Suprapubic skin (tissue), 4 donors: ENCODE data around the gene UBTFL1. TPM values are rescaled to one million over a fixed set of nuclear protein-coding genes. Genes with fewer than 3 reads are reported as not detected.

Experiments
- DNase-seq, 2 donors: peaks; one replicate each; pipeline ENCODE4 v3.0.0-alpha.2; 2019; ENCODE audit warnings: low spot score in 2 of 2
- H3K27ac ChIP-seq: fragments of 200-600 bp; sonication (generic); one replicate; pipeline ENCODE4 v1.5.1; 2019
- H3K27me3 ChIP-seq: fragments of 200-600 bp; sonication (generic); one replicate; pipeline ENCODE4 v1.5.1; 2019
- H3K36me3 ChIP-seq: fragments of 200-600 bp; sonication (generic); one replicate; pipeline ENCODE4 v1.5.1; 2019
- H3K4me1 ChIP-seq: fragments of 200-600 bp; sonication (generic); one replicate; pipeline ENCODE4 v1.5.1; 2019
- H3K4me3 ChIP-seq: fragments of 200-600 bp; sonication (generic); one replicate; pipeline ENCODE4 v1.5.1; 2019; ENCODE audit warnings: mild to moderate bottlenecking
- H3K9me3 ChIP-seq: fragments of 200-600 bp; sonication (generic); one replicate; pipeline ENCODE4 v1.5.1; 2019
- EP300 ChIP-seq: sonication (generic); formaldehyde crosslinking; IDR thresholded peaks from one replicate; pipeline ENCODE4 v1.6.1; 2017; ENCODE audit warnings: antibody characterized with exemption
- POLR2A ChIP-seq, 2 donors: fragments of 450-650 bp; IDR thresholded peaks; one replicate each; pipeline ENCODE4 v1.6.1; 2017; ENCODE audit warnings: antibody characterized with exemption in 2 of 2, mild to moderate bottlenecking in 2 of 2, moderate library complexity in 2 of 2
- POLR2AphosphoS5 ChIP-seq, 3 donors: sonication (generic); formaldehyde crosslinking; IDR thresholded peaks; one replicate each; pipeline ENCODE4 v1.6.1; 2017; ENCODE audit warnings: antibody characterized with exemption in 3 of 3
- WGBS: methylation state at CpG from one replicate; pipeline ENCODE4 v1.1.5; 2018; 5-methylcytosine and 5-hydroxymethylcytosine counted together
- total RNA-seq, 4 donors: library from RNA; depleted of rRNA; stranded (reverse); fragments of >200 nt; gene quantifications; one replicate each; pipeline ENCODE4 v1.1.0, GENCODE V29; 2016
- TF ChIP-seq, protein P1 (sequence below), 2 donors: fragments of 200-600 bp in 1 of 2; fragments of 450-650 bp in 1 of 2; sonication (generic) in 1 of 2; IDR thresholded peaks; one replicate each; pipeline ENCODE4 v1.5.1; 2016 to 2019; ENCODE audit warnings: antibody characterized with exemption in 2 of 2, mild to moderate bottlenecking in 1 of 2, moderate library complexity in 1 of 2

Gene UBTFL1
- total RNA-seq, 4 donors from 2014 or later: not detected

DNA sequence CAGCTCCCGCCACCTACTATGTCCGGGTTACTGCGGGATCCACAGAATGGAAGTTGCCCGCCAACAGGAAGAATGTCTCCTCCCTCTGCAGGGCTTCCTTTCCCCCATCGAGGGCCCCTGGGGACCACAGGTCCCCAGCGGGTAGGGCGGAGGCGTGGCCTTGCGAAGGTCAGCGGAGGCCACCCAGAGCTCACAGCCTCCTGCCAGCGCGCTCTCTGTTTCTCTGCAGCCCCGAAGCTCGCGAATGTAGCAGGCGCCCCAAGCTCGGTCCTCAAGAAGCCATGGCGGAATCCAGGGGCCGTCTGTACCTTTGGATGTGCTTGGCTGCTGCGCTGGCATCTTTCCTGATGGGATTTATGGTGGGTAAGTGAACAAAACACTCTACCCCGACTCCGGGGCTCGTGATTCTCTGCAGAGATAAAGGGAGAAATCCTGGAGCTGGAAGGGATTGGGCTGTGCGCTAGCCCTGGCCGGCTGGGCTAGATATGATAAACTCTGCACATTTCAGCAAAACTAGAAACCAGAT, 48.8 kb downstream of the UBTFL1 start, which contains the start of gene NAALAD2:
Gene NAALAD2, plus strand, starts transcription at position 186 of the 526 bp plus-strand sequence. Its CDS starts 96 bp downstream, at position 282.
- TF ChIP-seq EP300 (no peak), POLR2A (IDR thresholded peaks at IDR 0.05) (no peak), POLR2AphosphoS5 (IDR thresholded peaks at IDR 0.05) (no peak)
- TF ChIP-seq, protein P1, sequence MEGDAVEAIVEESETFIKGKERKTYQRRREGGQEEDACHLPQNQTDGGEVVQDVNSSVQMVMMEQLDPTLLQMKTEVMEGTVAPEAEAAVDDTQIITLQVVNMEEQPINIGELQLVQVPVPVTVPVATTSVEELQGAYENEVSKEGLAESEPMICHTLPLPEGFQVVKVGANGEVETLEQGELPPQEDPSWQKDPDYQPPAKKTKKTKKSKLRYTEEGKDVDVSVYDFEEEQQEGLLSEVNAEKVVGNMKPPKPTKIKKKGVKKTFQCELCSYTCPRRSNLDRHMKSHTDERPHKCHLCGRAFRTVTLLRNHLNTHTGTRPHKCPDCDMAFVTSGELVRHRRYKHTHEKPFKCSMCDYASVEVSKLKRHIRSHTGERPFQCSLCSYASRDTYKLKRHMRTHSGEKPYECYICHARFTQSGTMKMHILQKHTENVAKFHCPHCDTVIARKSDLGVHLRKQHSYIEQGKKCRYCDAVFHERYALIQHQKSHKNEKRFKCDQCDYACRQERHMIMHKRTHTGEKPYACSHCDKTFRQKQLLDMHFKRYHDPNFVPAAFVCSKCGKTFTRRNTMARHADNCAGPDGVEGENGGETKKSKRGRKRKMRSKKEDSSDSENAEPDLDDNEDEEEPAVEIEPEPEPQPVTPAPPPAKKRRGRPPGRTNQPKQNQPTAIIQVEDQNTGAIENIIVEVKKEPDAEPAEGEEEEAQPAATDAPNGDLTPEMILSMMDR (IDR thresholded peaks at IDR 0.05): no peak
- Histone ChIP-seq H3K4me1 (peaks cover 15% of the 10 kb centered on the region), H3K36me3 (no peaks in the 10 kb centered on the region), H3K4me3 (peak within 1 kb of the TSS; percentile 50), H3K9me3 (no peaks in the 10 kb centered on the region), H3K27me3 (no peaks in the 10 kb centered on the region), H3K27ac (no peak within 1 kb of the TSS)
- WGBS: 3% methylated on average over 10 of the region's 25 CpGs
- peak; percentile 57 to 79 for DNase-seq

DNA sequence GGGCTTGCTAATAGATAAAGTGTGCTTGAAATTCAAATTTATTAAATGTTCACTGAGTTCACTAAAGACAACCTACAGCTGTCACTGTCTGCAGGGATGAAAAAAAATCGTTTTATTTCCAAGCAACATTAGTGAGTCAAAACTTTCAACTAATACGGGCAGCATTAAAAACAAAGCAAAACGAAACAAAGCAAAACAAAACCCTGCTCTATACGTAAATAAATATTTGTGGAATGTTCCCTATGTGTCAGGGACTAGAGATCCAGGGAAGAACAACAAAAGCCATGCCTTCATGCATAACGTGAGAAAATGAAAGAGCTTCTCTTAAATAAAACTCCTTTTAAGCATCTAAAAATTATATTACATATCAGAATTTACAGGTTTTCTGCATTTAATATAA, 49.3 kb downstream of the UBTFL1 start:
- Histone ChIP-seq H3K4me1 (peaks cover 15% of the 10 kb centered on the region), H3K27ac (no peak overlapping the region), H3K27me3 (no peaks in the 10 kb centered on the region), H3K4me3 (peak overlapping the region; percentile 50), H3K9me3 (no peaks in the 10 kb centered on the region), H3K36me3 (no peaks in the 10 kb centered on the region)
- TF ChIP-seq, protein P1 (IDR thresholded peaks at IDR 0.05): no peak
- no peak for TF ChIP-seq POLR2AphosphoS5 (IDR thresholded peaks at IDR 0.05)
- no peak for TF ChIP-seq EP300
- TF ChIP-seq POLR2A (IDR thresholded peaks at IDR 0.05): no peak
- no peak for DNase-seq
- WGBS: 3% methylated on average over 5 of the region's 5 CpGs

Other genes with a start within 250 kb of the UBTFL1 start
- not detected for gene TRIM64B, start 207.5 kb upstream of the UBTFL1 start, total RNA-seq
- not detected for gene TRIM49D1, start 163.7 kb upstream of the UBTFL1 start, total RNA-seq
- not detected for gene TRIM49D2, start 161.9 kb upstream of the UBTFL1 start, total RNA-seq
- not detected for gene TRIM64, start 119.9 kb upstream of the UBTFL1 start, total RNA-seq
- not detected for gene TRIM49C, start 54.8 kb upstream of the UBTFL1 start, total RNA-seq
- gene NAALAD2, start 48.7 kb downstream of the UBTFL1 start, total RNA-seq: 1 to 10 TPM in 1 of 4 donors, under 1 TPM in 1, not detected in 2; 0.57 to 9.2 TPM
- gene CHORDC1, start 137.1 kb downstream of the UBTFL1 start, total RNA-seq: 10 to 100 TPM; 26.9 to 70.7 (median 29.8) TPM